Measurements from ENCODE around the gene NPAS3.

Gene NPAS3

GRCh38 chr14:33657476-33657875 is 718.8 kb downstream of the NPAS3 start:
- no peak for DNase-seq

DNA sequence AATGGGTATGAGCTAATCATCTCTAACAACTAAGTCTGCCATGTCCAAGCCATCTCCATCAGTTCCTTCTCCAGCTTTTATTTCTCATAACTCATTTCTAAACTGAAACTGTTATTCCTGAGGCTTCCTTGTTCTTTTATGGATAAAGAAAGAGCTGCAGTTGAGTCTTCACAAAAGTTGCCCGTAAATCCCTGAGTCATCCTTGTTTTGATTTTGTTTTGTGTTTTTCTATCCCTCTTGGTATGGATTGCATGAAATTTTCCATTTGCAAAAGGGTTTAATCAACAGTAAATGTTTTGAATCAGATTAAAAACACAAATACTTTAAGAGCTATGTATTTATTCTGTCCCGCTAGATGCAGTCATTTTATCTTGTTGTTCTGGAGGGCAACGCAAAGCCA is 721.6 kb downstream of the NPAS3 start:
- DNase-seq, result no peak

- DNase-seq, result no peak
Observed at GRCh38 chr14:33661101-33661500, 722.4 kb downstream of the NPAS3 start.

DNA sequence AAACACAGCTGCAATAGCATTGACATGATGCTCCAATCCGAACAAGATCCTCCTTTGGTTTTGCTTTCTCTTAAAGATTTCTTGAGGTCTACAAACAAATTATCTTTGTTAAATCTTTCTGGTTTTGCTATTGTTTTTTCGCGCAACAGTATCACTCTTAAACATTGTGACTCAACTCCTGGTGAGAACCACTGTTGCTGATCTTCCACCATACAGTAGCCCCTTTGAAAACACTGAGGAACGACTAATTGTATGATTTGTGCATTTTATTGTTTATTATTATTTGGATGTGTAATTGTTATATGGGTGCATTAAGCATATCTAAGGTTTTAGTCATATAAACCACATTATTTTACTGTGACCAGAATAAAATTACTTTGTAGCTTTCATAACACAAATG is 729.4 kb downstream of the NPAS3 start:
- DNase-seq, result no peak

GRCh38 chr14:33669111-33669510 is 730.4 kb downstream of the NPAS3 start:
- DNase-seq, result no peak

DNA sequence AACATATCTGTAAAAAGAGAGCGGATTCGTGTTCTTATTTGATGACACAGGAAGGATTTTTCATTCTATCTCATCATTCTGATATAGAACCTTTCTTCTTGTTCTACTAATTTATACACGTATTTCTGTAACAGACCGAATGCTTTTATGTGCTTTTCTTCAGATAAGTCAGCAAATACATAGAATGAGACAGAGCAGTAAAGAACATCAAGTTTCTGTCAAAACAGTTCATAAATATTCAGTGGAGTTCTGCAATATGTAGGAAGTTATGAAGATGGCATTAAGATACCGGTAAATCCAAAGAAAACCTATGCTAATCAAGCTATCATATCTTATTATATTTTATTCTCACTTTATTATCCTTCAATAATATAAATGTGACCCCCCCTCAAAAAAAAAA is 731.6 kb downstream of the NPAS3 start:
- DNase-seq, result no peak

GRCh38 chr14:33671556-33671955 is 732.9 kb downstream of the NPAS3 start:
- DNase-seq, result no peak

- DNase-seq, result no peak
Observed at GRCh38 chr14:33674927-33675326, 736.2 kb downstream of the NPAS3 start.

- DNase-seq, result no peak
Observed at GRCh38 chr14:33675415-33676130, 736.9 kb downstream of the NPAS3 start.

GRCh38 chr14:33676135-33676566 is 737.5 kb downstream of the NPAS3 start:
- no peak for DNase-seq

DNA sequence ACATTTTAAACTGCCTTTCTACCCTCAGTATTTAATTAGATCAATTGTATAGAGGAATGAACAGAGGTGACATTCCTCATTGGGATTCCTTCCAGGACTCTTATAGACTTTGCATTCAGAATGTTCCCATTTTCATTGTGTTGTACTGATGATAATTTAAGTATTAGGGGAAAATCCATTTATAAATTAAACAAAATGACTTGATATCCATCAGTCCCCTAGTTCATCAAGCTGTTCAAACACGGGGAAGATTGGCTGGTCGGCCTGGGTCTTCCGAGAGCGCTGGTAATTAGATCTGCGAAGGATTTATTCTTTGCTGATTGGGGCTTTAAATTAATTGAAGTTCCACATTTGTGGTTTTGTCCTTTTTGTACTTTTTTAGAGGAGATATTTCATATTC is 738.2 kb downstream of the NPAS3 start:
- DNase-seq, result no peak

DNA sequence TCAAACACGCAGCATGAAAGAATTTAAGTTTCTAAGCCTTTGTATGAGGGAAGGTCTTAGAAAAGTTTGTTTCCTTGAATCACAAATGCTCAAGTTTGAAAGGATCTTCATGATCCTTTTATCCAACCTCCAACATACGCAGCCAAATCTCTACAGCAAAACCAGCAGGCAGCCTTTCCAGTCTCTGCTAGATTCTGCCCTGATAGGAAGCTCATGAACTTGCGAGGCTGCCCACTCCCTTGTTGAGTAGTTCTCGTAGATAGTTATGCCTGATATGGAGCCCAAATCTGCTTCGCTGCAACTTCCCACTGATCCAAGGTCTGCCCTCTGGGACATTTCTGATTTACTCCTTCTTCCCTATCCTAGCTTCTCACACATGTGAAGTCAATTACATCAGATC is 739.3 kb downstream of the NPAS3 start:
- no peak for DNase-seq

GRCh38 chr14:33679025-33679424 is 740.3 kb downstream of the NPAS3 start:
- DNase-seq, result no peak

DNA sequence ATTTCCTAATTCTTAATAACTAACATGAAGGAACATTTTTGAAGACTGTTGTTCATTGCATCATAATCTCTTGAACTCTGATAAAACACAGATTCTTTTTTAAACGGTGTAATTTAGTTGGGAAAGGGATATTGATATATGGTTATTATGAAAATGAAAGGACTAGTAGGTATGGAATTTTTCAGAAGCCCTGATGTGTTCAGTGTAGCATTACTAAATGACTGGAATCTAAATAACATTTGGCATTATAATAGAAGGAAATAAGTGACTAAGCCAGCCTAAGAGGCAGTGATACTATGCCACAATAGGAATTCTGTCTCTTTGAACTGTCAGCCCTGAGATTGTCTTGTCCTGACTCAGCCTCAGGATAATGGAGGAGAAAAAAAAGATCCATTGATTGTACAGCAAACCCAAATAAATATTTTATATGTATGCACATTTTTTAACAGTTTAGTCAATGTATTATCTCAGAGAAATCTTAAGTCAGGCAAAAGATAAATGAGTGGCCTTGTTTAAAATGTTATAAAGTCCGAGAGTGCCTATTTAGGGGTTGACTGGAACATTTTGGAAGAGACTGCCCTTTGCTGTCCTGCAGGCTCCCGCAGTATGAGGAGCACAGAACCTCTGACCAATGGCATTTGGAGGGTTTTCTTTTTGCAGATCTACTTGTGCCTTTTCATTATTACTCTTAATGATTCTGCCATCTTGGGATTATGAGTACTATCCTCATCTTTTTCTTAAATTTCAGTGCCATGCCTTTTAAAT is 741.0 kb downstream of the NPAS3 start:
- no peak for DNase-seq

- DNase-seq, result no peak
Observed at GRCh38 chr14:33680873-33681272, 742.2 kb downstream of the NPAS3 start.

DNA sequence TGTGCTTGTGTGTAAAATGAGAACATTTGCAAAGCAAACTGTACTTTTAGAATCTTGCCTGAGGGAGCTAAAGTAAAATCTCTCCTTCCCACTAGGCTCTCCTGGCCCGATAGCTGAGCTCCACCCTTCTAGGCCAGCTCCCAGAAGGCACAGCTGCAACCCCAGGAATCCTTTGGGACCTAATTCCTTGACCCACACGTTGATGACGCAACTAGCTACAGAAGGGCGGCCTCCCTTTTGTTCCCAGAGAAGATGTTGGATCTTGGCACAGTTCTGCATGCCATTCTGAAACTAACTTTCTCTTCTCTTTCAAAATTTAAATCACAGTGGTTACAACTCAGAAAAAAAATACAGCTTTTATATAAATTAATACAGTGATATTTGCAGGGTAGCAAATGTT is 744.1 kb downstream of the NPAS3 start:
- DNase-seq, result no peak

- DNase-seq, result no peak
Observed at GRCh38 chr14:33685026-33685425, 746.3 kb downstream of the NPAS3 start.

DNA sequence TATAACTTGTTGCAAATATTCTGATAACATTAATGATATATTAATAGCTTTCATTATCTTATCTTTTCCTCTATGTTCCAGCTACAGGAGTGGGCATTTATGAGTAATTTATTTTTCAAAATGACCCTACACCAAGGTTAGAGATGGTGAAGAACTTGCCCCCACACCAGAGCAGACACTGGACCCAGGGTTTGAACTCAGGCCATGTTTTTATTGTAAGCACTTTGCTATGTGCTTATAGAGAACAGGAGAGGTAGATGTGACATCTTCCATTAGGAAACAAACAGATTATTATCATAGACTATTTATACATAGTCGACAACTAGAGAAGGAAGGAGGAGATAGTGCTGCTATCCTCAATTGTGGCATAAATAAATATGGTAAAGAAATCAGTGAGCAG is 747.0 kb downstream of the NPAS3 start:
- no peak for DNase-seq

DNA sequence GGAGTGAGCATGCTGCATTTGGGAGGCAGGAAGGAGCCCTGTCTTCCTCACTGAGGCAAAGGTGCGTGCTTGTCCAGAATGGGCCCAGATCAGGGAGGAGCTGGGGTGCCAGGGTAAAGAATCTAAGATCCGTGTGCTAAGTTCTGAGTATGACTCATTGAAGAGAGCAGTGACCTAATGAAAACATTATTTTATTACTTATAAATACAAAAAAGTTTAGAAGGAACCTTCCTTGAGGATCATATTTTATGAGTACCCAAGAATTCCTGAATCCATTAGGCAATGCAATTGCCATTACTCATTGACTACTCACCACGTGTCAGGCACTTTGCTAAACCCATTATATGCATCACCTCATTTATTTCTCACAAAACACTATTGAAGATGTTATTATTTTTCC is 747.5 kb downstream of the NPAS3 start:
- DNase-seq, result no peak

DNA sequence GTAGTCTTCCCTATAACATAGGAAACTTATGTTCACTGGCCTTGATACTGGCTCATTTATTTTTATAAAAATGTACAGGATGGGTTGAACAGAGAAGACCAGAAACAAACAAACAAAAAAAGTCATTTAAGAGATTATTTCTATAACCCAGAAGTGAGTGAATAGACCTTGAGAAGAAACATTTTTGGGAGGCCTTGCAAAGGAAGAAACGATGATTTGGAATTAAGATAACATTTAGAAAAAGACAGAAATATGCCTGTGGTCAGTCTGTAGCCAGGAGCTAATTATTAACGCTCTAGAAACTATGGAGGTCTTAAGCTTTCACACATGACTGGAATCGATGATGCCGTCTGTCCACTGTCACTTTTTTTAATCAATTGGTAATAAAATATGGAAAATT is 748.2 kb downstream of the NPAS3 start:
- DNase-seq, result no peak

GRCh38 chr14:33689680-33690079 is 751.0 kb downstream of the NPAS3 start:
- no peak for DNase-seq

GRCh38 chr14:33691907-33692306 is 753.2 kb downstream of the NPAS3 start:
- DNase-seq, result no peak

GRCh38 chr14:33692762-33693161 is 754.1 kb downstream of the NPAS3 start:
- no peak for DNase-seq

DNA sequence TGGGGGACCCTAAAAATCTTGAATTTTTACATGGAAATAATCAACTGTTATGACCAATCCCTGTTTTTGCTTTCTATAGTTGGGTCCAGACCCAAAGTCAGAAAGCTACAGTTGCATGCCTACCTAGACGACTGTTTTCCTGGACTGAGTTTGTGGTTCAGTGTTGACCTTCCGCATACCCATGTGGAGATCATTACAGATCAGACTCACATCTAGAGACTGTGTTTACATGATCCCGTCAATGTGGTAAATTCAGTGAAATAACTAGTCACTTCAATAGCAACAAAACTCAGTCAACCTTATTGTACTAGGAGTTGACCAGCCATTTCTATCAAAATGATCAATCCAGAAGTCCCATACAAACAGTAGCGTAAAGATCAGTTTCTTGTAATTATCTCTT is 754.6 kb downstream of the NPAS3 start:
- no peak for DNase-seq

DNA sequence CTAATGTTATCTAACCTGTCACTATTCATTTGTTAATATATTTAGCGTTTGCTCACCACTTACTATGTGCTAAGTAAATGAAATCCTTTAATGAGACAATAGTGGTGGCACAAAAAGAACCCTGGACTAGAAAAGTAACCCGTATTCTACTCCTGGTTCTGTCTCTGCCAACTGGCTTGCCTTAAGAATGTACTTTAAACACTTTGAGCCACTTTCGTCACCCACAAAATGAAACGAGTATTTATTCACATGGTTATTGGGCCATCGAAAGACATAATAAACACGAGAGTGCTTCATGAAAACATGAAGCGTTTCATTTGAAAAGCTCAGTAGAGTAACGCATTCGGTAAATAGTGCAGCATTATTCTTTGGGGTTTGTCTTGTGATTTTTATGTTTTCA is 757.5 kb downstream of the NPAS3 start:
- no peak for DNase-seq

All from activated naive CD4-positive, alpha-beta T cell treated with Interleukin-2 at 50 U/mL for 16 hours (primary cell).